ACHN (cell line): Measurements from ENCODE around the gene GPN1.
"Not testable (repeated sequence)": the region's sequence is repeated elsewhere in the genome, so short reads cannot be mapped to it uniquely, and the experiment has no call there.

Source experiments
- DNase-seq: peaks from one replicate; pipeline ENCODE4 v3.0.0-alpha.2; 2015
- in situ Hi-C: cut with HindIII; loops from 2 replicates; pipeline ENCODE4 v1.10.0; 2017; ENCODE audit warnings: low sequenced_read_pairs, low pct_ligation_motif_present, low pct_unique_long_range_greater_than_20kb

GPN1 gene

GRCh38 chr2:27624943-27625342 lies 3.9 kb upstream of the GPN1 start:
- in situ Hi-C loops, result no loop called here
- DNase-seq, result no peak

- DNase-seq, in situ Hi-C loops: not testable (repeated sequence)
Measured at GRCh38 chr2:27626323-27626722, 2.5 kb upstream of the GPN1 start.

GRCh38 chr2:27626921-27627320 lies 1.9 kb upstream of the GPN1 start:
- DNase-seq, in situ Hi-C loops: not testable (repeated sequence)

GRCh38 chr2:27627963-27628766 lies 685 bp upstream of the GPN1 start:
- in situ Hi-C loops, result no loop called here
- peak; percentile 98 for DNase-seq

GRCh38 chr2:27630257-27630656 lies 1.4 kb downstream of the GPN1 start:
- DNase-seq, in situ Hi-C loops: not testable (repeated sequence)

GRCh38 chr2:27634291-27634690 lies 5.4 kb downstream of the GPN1 start:
- no peak for DNase-seq
- in situ Hi-C loops, result no loop called here

- in situ Hi-C loops, result no loop called here
- DNase-seq, result no peak
Measured at GRCh38 chr2:27636766-27637165, 7.9 kb downstream of the GPN1 start.

- in situ Hi-C loops, result no loop called here
Measured at GRCh38 chr2:27638037-27638637, 9.3 kb downstream of the GPN1 start.

GRCh38 chr2:27638709-27639108 lies 9.9 kb downstream of the GPN1 start:
- DNase-seq, result no peak
- in situ Hi-C loops, result no loop called here

More at GRCh38 chr2:27638037-27638637, 9.3 kb downstream of the GPN1 start:
- no peak for DNase-seq

- in situ Hi-C loops, result no loop called here
- no peak for DNase-seq
Measured at GRCh38 chr2:27640722-27641245, 11.9 kb downstream of the GPN1 start.

- in situ Hi-C loops, result no loop called here
- no peak for DNase-seq
Measured at GRCh38 chr2:27645197-27645596, 16.3 kb downstream of the GPN1 start.

- in situ Hi-C loops, result no loop called here
- DNase-seq, result no peak
Measured at GRCh38 chr2:27647289-27647688, 18.4 kb downstream of the GPN1 start.

- in situ Hi-C loops, result no loop called here
- no peak for DNase-seq
Measured at GRCh38 chr2:27647737-27648136, 18.9 kb downstream of the GPN1 start.

GRCh38 chr2:27651056-27651455 lies 22.2 kb downstream of the GPN1 start:
- no peak for DNase-seq
- in situ Hi-C loops, result no loop called here

- no peak for DNase-seq
- in situ Hi-C loops, result no loop called here
Measured at GRCh38 chr2:27652341-27652740, 23.5 kb downstream of the GPN1 start.

- in situ Hi-C loops, result no loop called here
- no peak for DNase-seq
Measured at GRCh38 chr2:27652790-27653189, 23.9 kb downstream of the GPN1 start.

GRCh38 chr2:27653397-27653796 lies 24.5 kb downstream of the GPN1 start:
- peak; percentile 86 for DNase-seq
- in situ Hi-C loops, result no loop called here

- DNase-seq, result peak; percentile 35
- in situ Hi-C loops, result no loop called here
Measured at GRCh38 chr2:27655155-27655951, 26.5 kb downstream of the GPN1 start.

- DNase-seq, result no peak
- in situ Hi-C loops, result no loop called here
Measured at GRCh38 chr2:27661371-27661770, 32.5 kb downstream of the GPN1 start.
